ENCODE measurements around the gene PODXL. TPM values are rescaled to one million over a fixed set of nuclear protein-coding genes. Genes with fewer than 3 reads are reported as not detected.

Gene PODXL
- total and polyA plus RNA-seq, 2 donors from 2014 or later, result 114 to 150 TPM

- intact Hi-C loops (cut with DNase I), result no loop called here
- no peak for FAIRE-seq
- no peak overlapping the region for H3K27ac ChIP-seq (ENCODE audit: low read depth in 2 of 2, low read length in 2 of 2)
- no peaks in the 10 kb centered on the region for H3K27me3 ChIP-seq (ENCODE audit: control insufficient read depth, insufficient read depth, low read length)
- no peak overlapping the region for H3K4me3 ChIP-seq (ENCODE audit: low read length in 3 of 3)
- peaks cover 0 to 2% (median 0%) of the 10 kb centered on the region in 3 donors for H3K4me1 ChIP-seq (ENCODE audit: control insufficient read depth in 2 of 3, insufficient read depth in 2 of 3, low read depth in 1 of 3, low read length in 3 of 3)
- DNase-seq, result no peak
- H3K9me3 ChIP-seq (ENCODE audit: control insufficient read depth in 2 of 3, insufficient read depth in 1 of 3, low read length in 3 of 3), result no peaks in the 10 kb centered on the region
- no peak for TF ChIP-seq CTCF (IDR thresholded peaks at IDR 0.05; ENCODE audit: borderline replicate concordance, extremely low read depth, insufficient read depth)
- H3K36me3 ChIP-seq (ENCODE audit: control insufficient read depth in 2 of 3, insufficient read depth in 3 of 3, low read length in 3 of 3), result no peaks in the 10 kb centered on the region
- no peak overlapping the region for H3K9ac ChIP-seq (ENCODE audit: low read length in 3 of 3)
Observed at GRCh38 chr7:131578602-131579001, 22.2 kb upstream of the PODXL start.

GRCh38 chr7:131574741-131575140 is 18.3 kb upstream of the PODXL start:
- intact Hi-C loops (cut with DNase I), result no loop called here
- H3K27me3 ChIP-seq (ENCODE audit: control insufficient read depth, insufficient read depth, low read length), result no peaks in the 10 kb centered on the region
- H3K9ac ChIP-seq (ENCODE audit: low read length in 3 of 3), result no peak overlapping the region
- H3K36me3 ChIP-seq (ENCODE audit: control insufficient read depth in 2 of 3, insufficient read depth in 3 of 3, low read length in 3 of 3), result no peaks in the 10 kb centered on the region
- no peak overlapping the region for H3K4me3 ChIP-seq (ENCODE audit: low read length in 3 of 3)
- H3K27ac ChIP-seq (ENCODE audit: low read depth in 2 of 2, low read length in 2 of 2), result no peak overlapping the region
- H3K9me3 ChIP-seq (ENCODE audit: control insufficient read depth in 2 of 3, insufficient read depth in 1 of 3, low read length in 3 of 3), result no peaks in the 10 kb centered on the region
- DNase-seq (no peak), FAIRE-seq (no peak)
- no peaks in the 10 kb centered on the region for H3K4me1 ChIP-seq (ENCODE audit: control insufficient read depth in 2 of 3, insufficient read depth in 2 of 3, low read depth in 1 of 3, low read length in 3 of 3)
- TF ChIP-seq CTCF (IDR thresholded peaks at IDR 0.05; ENCODE audit: borderline replicate concordance, extremely low read depth, insufficient read depth), result no peak

GRCh38 chr7:131570401-131570800 is 14.0 kb upstream of the PODXL start:
- Histone ChIP-seq H3K9ac (ENCODE audit: low read length in 3 of 3) (no peak overlapping the region), H3K4me3 (ENCODE audit: low read length in 3 of 3) (no peak overlapping the region), H3K9me3 (ENCODE audit: control insufficient read depth in 2 of 3, insufficient read depth in 1 of 3, low read length in 3 of 3) (no peaks in the 10 kb centered on the region), H3K27ac (ENCODE audit: low read depth in 2 of 2, low read length in 2 of 2) (no peak overlapping the region), H3K27me3 (ENCODE audit: control insufficient read depth, insufficient read depth, low read length) (no peaks in the 10 kb centered on the region), H3K4me1 (ENCODE audit: control insufficient read depth in 2 of 3, insufficient read depth in 2 of 3, low read depth in 1 of 3, low read length in 3 of 3) (no peaks in the 10 kb centered on the region), H3K36me3 (ENCODE audit: control insufficient read depth in 2 of 3, insufficient read depth in 3 of 3, low read length in 3 of 3) (no peaks in the 10 kb centered on the region)
- DNase-seq (no peak), FAIRE-seq (no peak)
- no peak for TF ChIP-seq CTCF (IDR thresholded peaks at IDR 0.05; ENCODE audit: borderline replicate concordance, extremely low read depth, insufficient read depth)
- intact Hi-C loops (cut with DNase I), result no loop called here

GRCh38 chr7:131568970-131569369 is 12.5 kb upstream of the PODXL start:
- Histone ChIP-seq H3K27me3 (ENCODE audit: control insufficient read depth, insufficient read depth, low read length) (no peaks in the 10 kb centered on the region), H3K36me3 (ENCODE audit: control insufficient read depth in 2 of 3, insufficient read depth in 3 of 3, low read length in 3 of 3) (no peaks in the 10 kb centered on the region), H3K27ac (ENCODE audit: low read depth in 2 of 2, low read length in 2 of 2) (no peak overlapping the region), H3K4me3 (ENCODE audit: low read length in 3 of 3) (no peak overlapping the region), H3K9me3 (ENCODE audit: control insufficient read depth in 2 of 3, insufficient read depth in 1 of 3, low read length in 3 of 3) (no peaks in the 10 kb centered on the region), H3K9ac (ENCODE audit: low read length in 3 of 3) (no peak overlapping the region), H3K4me1 (ENCODE audit: control insufficient read depth in 2 of 3, insufficient read depth in 2 of 3, low read depth in 1 of 3, low read length in 3 of 3) (no peaks in the 10 kb centered on the region)
- TF ChIP-seq CTCF (IDR thresholded peaks at IDR 0.05; ENCODE audit: borderline replicate concordance, extremely low read depth, insufficient read depth), result no peak
- intact Hi-C loops (cut with DNase I), result no loop called here
- FAIRE-seq (no peak), DNase-seq (no peak)

Measured in kidney (tissue), 14 donors.